GM12874 (cell line): ENCODE measurements around the gene FUT2.

ENCODE experiments used
- CTCF ChIP-seq: IDR thresholded peaks from 2 replicates; pipeline ENCODE4 v1.5.1; 2011; ENCODE audit warnings: low read depth, mild to moderate bottlenecking, control low read depth, low read length, moderate library complexity; ENCODE audit not compliant: insufficient read depth

The FUT2 gene

GRCh38 chr19:48728911-48729664 is 33.3 kb downstream of the FUT2 start:
- no peak for TF ChIP-seq CTCF

- TF ChIP-seq CTCF: no peak
Observed at GRCh38 chr19:48731452-48731851, 35.7 kb downstream of the FUT2 start.

DNA sequence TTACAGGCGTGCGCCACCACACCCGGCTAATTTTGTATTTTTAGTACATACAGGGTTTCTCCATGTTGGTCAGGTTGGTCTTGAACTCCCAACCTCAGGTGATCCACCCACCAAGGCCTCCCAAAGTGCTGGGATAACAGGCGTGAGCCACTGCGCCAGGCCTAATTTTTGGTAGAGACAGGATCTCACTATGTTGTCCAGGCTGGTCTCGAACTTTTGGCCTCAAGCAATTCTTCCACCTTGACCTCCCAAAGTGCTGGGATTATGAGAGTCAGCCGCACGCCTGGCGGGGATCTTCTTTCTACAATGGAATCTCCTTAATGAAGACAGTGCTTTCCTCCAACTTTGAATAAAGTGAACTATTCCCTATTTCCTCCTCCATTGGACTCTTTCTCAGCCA is 38.9 kb downstream of the FUT2 start:
- TF ChIP-seq CTCF: no peak

DNA sequence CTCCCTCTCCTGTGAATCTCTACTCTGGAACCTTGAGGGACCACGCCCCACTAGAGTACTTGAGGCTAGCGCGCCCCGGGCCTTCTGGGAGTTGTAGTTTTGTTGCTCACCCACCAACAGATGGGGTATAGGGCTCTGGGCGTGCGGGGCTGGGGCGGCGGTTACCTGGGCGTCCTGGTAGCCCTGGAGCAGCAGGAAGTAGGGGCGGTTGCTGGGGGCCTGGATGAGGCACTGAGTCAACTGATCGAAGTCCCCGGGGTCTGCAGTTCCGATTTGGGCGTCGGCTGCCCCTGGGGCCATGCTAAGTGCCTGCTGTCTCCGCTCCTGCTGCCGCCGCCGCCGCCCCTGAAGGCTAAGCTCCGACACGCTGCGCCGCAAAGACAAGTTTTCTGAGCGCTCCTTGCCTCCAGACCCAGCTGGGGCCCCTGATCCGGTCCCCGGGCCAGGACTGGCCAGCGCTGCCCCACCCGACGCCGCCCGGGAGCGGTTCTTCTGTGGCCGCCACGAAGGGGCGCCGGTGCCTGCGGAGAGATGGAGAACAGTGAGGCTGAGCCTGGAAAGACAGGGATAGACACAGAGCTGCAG is 39.4 kb downstream of the FUT2 start:
- no peak for TF ChIP-seq CTCF

DNA sequence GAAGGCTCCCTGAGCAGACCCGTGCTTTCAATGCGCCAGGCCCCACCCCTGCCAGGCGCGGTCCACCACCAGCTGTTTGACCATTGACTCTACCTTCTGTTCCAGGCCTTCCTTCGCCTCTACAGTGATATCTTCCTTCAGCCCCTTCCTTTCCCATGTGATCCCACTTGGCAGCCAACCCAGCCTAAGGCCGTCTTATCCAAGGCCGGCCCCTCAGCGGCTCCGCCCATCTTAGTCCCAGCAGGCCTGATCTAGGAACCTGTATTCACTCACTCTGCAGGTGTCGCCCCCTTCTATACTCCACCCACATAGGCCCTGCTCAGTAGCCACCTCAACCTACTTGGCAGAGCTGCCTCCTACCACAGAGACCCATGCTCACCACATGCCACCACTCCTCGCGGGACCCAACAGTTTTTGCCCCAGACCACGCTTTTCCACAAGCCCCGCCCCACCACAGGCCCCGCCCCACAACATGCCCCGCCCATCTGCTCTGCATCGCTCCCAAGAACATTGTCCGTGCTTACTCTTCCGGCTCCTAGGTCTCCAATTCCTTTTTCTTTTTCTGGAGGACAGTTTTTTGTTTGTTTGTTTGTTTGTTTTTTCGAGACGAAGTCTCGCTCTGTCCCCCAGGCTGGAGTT is 41.7 kb downstream of the FUT2 start:
- no peak for TF ChIP-seq CTCF

DNA sequence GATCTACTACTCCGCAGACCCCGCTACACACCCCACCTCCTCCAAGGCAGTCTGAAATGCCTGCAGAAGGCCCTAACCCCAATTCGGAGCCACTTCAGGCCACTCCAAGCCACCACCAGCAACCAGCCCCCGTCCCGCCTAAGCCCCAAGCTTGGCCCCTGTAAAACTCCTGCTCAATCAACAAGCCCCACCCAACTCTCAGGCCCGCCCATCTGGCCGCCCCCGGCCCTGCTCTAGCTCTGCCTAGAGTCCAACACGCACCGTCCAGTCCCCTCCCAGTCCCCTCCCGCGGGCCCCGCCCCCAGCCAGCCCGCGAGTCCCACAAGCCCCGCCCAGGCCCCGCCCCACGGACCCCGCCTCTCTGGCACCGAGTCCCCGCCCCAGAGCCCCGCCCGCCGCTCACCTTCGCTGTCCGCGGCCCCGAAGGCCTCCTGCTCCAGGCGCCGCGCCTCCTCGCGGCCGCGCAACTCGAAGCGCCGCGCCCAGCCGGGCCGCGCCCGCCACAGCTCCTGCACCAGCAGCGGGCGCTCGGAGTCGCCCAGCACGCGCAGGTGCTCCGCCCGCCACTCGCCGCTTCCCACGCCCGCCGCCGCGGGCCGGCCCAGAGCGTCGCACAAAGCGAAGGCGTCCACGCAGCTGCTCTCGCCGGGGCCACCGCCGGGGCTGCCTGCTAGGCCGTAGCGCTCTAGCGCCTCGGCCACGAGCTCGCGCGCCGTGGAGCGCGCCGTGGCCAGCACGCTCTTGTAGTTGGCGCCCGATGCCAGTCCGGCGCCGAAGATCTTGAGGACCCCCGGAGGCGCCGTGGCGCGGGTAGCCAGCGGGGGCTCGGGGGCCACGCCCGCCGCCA is 43.0 kb downstream of the FUT2 start:
- peak; percentile 37 for TF ChIP-seq CTCF
